ENCODE data around the gene SORCS2.

The SORCS2 gene

GRCh38 chr4:7382634-7383014, 190.3 kb downstream of the SORCS2 start:
- no peak for DNase-seq

DNA sequence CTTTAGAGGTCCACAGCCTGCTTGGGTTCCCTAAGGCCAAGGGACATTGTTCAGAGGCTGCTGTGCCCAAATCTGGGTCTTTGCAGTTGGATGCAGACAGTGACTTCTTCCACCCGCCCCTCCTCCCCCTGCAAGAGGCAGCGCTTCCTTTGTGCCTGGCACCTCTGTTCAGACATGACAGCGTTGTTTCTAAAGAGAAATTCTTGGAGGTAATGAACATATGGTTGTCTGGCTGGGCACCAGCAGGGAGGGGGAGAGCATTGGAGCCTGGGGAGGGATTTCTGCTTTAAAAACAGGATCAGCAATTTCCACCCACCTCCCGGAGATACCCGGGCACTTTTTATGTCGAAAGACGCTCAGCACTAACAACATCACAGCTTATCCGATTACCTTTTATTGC, 190.9 kb downstream of the SORCS2 start:
- DNase-seq, result no peak

- no peak for DNase-seq
Measured at GRCh38 chr4:7384003-7384928, 191.9 kb downstream of the SORCS2 start.

GRCh38 chr4:7384929-7385890, 192.9 kb downstream of the SORCS2 start:
- DNase-seq, result no peak

DNA sequence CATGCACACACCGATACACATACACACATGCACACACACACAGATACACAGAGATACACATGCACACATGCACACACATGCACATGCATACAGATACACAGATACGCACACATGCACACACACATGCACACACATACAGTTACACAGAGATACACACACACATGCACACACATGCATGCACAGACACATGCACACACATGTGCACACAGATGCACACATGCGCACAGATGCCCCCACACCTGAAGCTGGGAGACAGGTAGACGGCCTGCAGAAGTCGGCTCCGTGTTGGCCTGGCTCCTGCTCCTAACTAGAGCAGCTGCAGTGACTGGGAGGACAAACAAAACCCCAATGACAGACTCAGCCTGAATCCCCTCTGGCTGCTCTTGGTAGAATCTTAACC, 195.6 kb downstream of the SORCS2 start:
- DNase-seq, result no peak

- DNase-seq, result no peak
Measured at GRCh38 chr4:7388627-7389026, 196.3 kb downstream of the SORCS2 start.

GRCh38 chr4:7389101-7389701, 196.9 kb downstream of the SORCS2 start:
- DNase-seq, result no peak

DNA sequence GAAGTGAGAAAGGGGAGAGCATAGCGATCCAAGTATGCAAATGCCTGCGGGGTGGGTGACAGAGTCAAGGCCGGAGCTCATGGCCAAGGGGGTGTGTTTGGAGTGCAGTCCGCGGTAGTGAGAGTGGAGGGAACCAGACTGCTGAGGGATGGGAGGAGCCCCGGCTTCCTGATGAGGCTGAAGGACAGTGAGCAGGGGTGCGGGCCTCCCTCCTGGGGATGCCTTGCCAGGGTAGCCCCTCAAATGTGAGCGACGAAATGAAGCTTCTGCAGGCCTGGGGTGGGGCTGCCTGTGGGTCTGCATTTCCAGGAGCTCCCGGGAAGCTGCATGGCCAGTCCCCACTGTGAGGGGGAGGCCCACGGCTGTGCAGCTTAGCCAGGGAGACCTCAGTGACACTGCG, 197.4 kb downstream of the SORCS2 start:
- no peak for DNase-seq

DNA sequence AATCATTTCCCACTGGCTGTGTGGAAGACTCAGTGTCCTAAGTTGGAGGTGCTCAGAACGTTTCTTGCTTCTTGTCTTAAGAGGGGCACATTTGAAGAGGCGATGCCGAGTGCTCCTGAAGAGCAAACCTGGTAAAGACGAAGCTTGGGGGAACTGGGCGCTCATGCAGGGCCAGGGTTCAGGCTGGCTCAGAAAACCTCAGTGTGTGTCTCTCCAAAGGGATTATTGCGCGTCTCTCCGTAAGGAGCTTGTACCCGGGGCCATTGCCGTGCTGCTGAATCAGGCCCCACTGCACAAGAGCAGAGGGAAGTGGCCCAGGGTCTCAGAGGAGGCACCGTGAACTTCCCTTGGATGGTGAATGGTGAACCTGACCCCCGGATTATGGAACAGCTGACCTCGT, 198.0 kb downstream of the SORCS2 start:
- DNase-seq, result no peak

- no peak for DNase-seq
Measured at GRCh38 chr4:7390906-7391636, 198.7 kb downstream of the SORCS2 start.

DNA sequence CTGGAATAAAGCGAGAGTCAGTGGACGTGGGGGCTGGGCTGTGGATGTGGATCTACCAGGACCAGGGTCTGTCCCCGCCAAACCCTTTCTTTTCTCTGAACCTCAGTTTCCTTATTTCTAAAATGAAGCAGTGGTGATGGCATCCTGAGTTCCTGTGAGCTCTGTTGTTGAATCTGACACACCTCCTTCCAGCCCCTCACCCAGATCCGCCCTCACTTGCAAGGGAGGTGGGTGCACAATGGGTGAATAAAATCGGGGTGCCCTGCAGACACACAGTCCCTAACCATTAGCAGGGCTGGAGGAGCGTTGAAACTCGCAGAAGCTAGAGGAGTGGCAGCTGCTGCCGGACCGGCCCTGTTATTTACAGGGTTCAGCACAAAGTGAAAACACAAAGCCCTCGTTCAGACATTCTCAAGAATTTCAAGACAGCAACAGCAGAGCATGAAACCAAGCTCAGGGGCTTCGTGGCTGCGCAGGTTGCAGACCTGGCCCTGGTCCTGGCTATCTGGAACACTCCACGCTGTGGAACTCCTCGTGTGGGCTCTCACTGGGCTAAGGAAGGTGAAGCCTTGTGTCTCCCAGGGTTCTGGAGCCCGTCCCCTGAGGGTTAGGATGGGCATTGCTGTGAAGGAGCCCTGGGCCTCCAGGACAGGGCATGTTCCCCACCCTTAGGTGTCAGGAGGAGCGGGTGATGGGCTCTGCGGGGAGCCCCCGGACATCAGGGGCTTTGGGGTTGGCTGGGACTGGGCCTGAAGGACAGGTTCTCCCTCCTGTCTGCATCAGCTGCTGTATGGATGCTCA, 199.5 kb downstream of the SORCS2 start:
- no peak for DNase-seq

DNA sequence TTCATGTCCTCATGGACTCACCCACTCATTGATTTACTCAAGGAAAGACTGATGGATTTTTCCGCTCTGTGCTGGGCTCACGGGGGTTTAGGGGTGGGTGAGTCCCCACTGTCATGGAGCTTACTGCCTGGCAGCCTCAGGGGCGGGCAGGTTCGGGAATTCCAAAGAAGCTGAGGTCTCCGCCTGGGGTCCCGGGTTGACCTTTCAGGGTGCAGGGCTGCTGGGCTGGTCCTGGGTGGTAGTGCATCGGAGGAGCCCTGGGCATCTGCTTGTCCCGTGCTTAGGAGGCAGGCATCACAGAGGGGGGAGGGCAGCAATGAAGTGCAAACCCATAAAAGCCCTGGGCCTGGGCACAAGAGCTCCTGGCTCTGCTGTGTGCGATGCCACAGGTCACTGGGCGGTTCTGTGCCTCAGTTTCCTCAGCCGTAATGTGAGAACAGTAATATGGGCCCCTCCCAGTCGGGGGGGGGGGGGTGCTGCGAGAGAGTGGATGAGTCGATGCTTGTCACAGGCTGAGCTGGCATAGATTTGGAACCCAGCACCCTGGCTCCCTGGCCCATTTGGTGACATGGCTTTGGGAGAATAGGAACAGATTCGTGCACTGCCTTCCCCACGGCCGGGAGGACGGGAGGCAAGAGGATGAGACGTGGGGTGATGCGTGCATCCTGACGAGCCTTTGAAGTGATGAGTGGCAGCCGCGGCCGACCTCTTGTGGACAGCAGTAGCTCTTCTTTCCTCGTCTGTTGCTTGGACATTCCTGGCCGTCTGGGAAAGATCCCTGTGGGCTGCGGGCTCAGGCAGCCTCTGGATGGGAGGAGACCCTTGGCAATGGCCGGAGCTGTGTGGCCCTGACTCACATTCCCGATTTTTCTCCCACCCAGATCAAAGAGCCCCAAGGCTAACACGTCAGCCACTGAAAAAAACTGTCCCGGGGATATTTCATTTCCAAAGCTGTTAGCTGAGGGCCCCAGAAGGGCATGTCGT, 200.4 kb downstream of the SORCS2 start:
- peak; percentile 50 for DNase-seq

GRCh38 chr4:7393601-7394575, 201.6 kb downstream of the SORCS2 start:
- DNase-seq, result no peak

GRCh38 chr4:7394681-7395451, 202.5 kb downstream of the SORCS2 start:
- no peak for DNase-seq

- no peak for DNase-seq
Measured at GRCh38 chr4:7395645-7396044, 203.3 kb downstream of the SORCS2 start.

GRCh38 chr4:7396186-7396910, 204.0 kb downstream of the SORCS2 start:
- no peak for DNase-seq
